H9 (cell line): ENCODE measurements around the gene PHACTR4. TPM values are rescaled to one million over a fixed set of nuclear protein-coding genes. Genes with fewer than 3 reads are reported as not detected.

Experiments used
- DNase-seq: peaks from one replicate; pipeline ENCODE4 v3.0.0-alpha.2; 2017
- H2AFZ ChIP-seq: one replicate; pipeline ENCODE4 v1.6.1; 2013; ENCODE audit warnings: mild to moderate bottlenecking, low read length, control low read depth, moderate library complexity
- H2AK5ac ChIP-seq: 2 replicates; pipeline ENCODE4 v1.6.1; 2013; ENCODE audit warnings: low read length, control low read depth, mixed read lengths; ENCODE audit not compliant: insufficient read length
- H2BK120ac ChIP-seq: one replicate; pipeline ENCODE4 v1.6.1; 2013; ENCODE audit warnings: low read depth, mild to moderate bottlenecking, low read length, control low read depth, inconsistent platforms; ENCODE audit not compliant: poor library complexity, severe bottlenecking
- H2BK12ac ChIP-seq: 2 replicates; pipeline ENCODE4 v1.6.1; 2013; ENCODE audit warnings: low read length, control low read depth, mixed read lengths, low read depth; ENCODE audit not compliant: insufficient read length
- H2BK15ac ChIP-seq: 2 replicates; pipeline ENCODE4 v1.6.1; 2013; ENCODE audit warnings: low read depth, low read length, control low read depth
- H2BK20ac ChIP-seq: one replicate; pipeline ENCODE4 v1.6.1; 2013; ENCODE audit warnings: low read depth, mild to moderate bottlenecking, low read length, control low read depth, inconsistent platforms; ENCODE audit not compliant: poor library complexity, severe bottlenecking
- H2BK5ac ChIP-seq: 2 replicates; pipeline ENCODE4 v1.6.1; 2013; ENCODE audit warnings: low read length, control low read depth, mixed read lengths; ENCODE audit not compliant: insufficient read length
- H3K14ac ChIP-seq: 2 replicates; pipeline ENCODE4 v1.6.1; 2013; ENCODE audit warnings: low read length, control low read depth; ENCODE audit not compliant: insufficient read depth
- H3K18ac ChIP-seq: 2 replicates; pipeline ENCODE4 v1.6.1; 2013; ENCODE audit warnings: low read depth, mild to moderate bottlenecking, mixed read lengths, low read length, control low read depth; ENCODE audit not compliant: insufficient read length
- H3K23ac ChIP-seq: 2 replicates; pipeline ENCODE4 v1.6.1; 2013; ENCODE audit warnings: low read length, control low read depth, mixed read lengths, low read depth; ENCODE audit not compliant: insufficient read length
- H3K23me2 ChIP-seq: 2 replicates; pipeline ENCODE4 v1.6.1; 2013; ENCODE audit warnings: low read depth, mild to moderate bottlenecking, mixed read lengths, low read length, control low read depth; ENCODE audit not compliant: insufficient read length, poor library complexity, severe bottlenecking
- H3K27ac ChIP-seq: 2 replicates; pipeline ENCODE4 v1.5.1; 2013; ENCODE audit warnings: low read length, control low read depth, mixed read lengths, low read depth; ENCODE audit not compliant: insufficient read length
- H3K27me3 ChIP-seq: 2 replicates; pipeline ENCODE4 v1.6.1; 2013; ENCODE audit warnings: low read length, control low read depth, inconsistent platforms; ENCODE audit not compliant: insufficient read depth
- H3K4ac ChIP-seq: 2 replicates; pipeline ENCODE4 v1.6.1; 2013; ENCODE audit warnings: low read depth, mild to moderate bottlenecking, control low read depth, inconsistent platforms, low read length, moderate library complexity
- H3K4me1 ChIP-seq: 2 replicates; pipeline ENCODE4 v1.6.1; 2013; ENCODE audit warnings: low read length, control low read depth, inconsistent platforms; ENCODE audit not compliant: insufficient read depth
- H3K4me2 ChIP-seq: 2 replicates; pipeline ENCODE4 v1.6.1; 2013; ENCODE audit warnings: low read length, control low read depth, mixed read lengths; ENCODE audit not compliant: insufficient read length, insufficient read depth
- H3K56ac ChIP-seq: 2 replicates; pipeline ENCODE4 v1.6.1; 2013; ENCODE audit warnings: low read depth, mild to moderate bottlenecking, mixed read lengths, low read length, control low read depth; ENCODE audit not compliant: insufficient read length
- H3K79me1 ChIP-seq: 2 replicates; pipeline ENCODE4 v1.6.1; 2013; ENCODE audit warnings: low read depth, mild to moderate bottlenecking, moderate library complexity, low read length, control low read depth, inconsistent platforms; ENCODE audit not compliant: insufficient read depth, poor library complexity, severe bottlenecking
- H3K79me2 ChIP-seq: 2 replicates; pipeline ENCODE4 v1.6.1; 2013; ENCODE audit warnings: low read length, control low read depth, inconsistent platforms; ENCODE audit not compliant: insufficient read depth
- H3K9ac ChIP-seq: 2 replicates; pipeline ENCODE4 v1.6.1; 2013; ENCODE audit warnings: low read length, control low read depth, mixed read lengths; ENCODE audit not compliant: insufficient read length; ENCODE audit errors: extremely low read depth
- H3K9me3 ChIP-seq: one replicate; pipeline ENCODE4 v1.6.1; 2013; ENCODE audit warnings: low read depth, low read length, inconsistent platforms; ENCODE audit not compliant: control insufficient read depth
- H3T11ph ChIP-seq: one replicate; pipeline ENCODE4 v1.6.1; 2013; ENCODE audit warnings: mild to moderate bottlenecking, low read length, control low read depth, inconsistent platforms
- H4K20me1 ChIP-seq: one replicate; pipeline ENCODE4 v1.6.1; 2013; ENCODE audit not compliant: control insufficient read depth, insufficient read length, insufficient read depth
- H4K5ac ChIP-seq: 2 replicates; pipeline ENCODE4 v1.6.1; 2013; ENCODE audit warnings: low read depth, mild to moderate bottlenecking, mixed read lengths, low read length, control low read depth; ENCODE audit not compliant: insufficient read length
- H4K8ac ChIP-seq: replicated peaks from 2 replicates; pipeline ENCODE4 v1.6.1; 2013; ENCODE audit warnings: low read length, control low read depth, mixed read lengths, low read depth; ENCODE audit not compliant: insufficient read length
- H4K91ac ChIP-seq: 2 replicates; pipeline ENCODE4 v1.6.1; 2013; ENCODE audit warnings: low read depth, mild to moderate bottlenecking, moderate library complexity, mixed read lengths, low read length, control low read depth; ENCODE audit not compliant: insufficient read length
- H3K27ac Mint-ChIP-seq, 3 experiments: 2 replicates in 2 of 3; 3 replicates in 1 of 3; pipeline ENCODE4 v1.8.0; 2020 to 2021; ENCODE audit warnings: mixed read lengths in 3 of 3, mild to moderate bottlenecking in 1 of 3, moderate library complexity in 1 of 3
- H3K27me3 Mint-ChIP-seq: 2 replicates; pipeline ENCODE4 v1.8.0; 2021; ENCODE audit warnings: low read depth, mild to moderate bottlenecking, moderate library complexity, mixed read lengths
- H3K36me3 Mint-ChIP-seq, 3 experiments: 2 replicates in 2 of 3; 3 replicates in 1 of 3; pipeline ENCODE4 v1.8.0; 2020 to 2021; ENCODE audit warnings: low read depth in 3 of 3, mixed read lengths in 3 of 3; ENCODE audit not compliant: insufficient read depth in 1 of 3
- H3K4me1 Mint-ChIP-seq, 2 experiments: 2 replicates each; pipeline ENCODE4 v1.8.0; 2020; ENCODE audit warnings: mixed read lengths in 2 of 2
- H3K4me3 Mint-ChIP-seq, 2 experiments: 2 replicates in 1 of 2; 3 replicates in 1 of 2; pipeline ENCODE4 v1.8.0; 2020 to 2021; ENCODE audit warnings: mild to moderate bottlenecking in 2 of 2, mixed read lengths in 2 of 2, moderate library complexity in 1 of 2
- H3K9me3 Mint-ChIP-seq, 2 experiments: 2 replicates in 1 of 2; 3 replicates in 1 of 2; pipeline ENCODE4 v1.8.0; 2020; ENCODE audit warnings: mild to moderate bottlenecking in 2 of 2, mixed read lengths in 2 of 2, moderate library complexity in 1 of 2
- CTCF ChIP-seq: fragments of 200-600 bp; sonication (generic); conservative IDR thresholded peaks from 3 replicates; pipeline ENCODE4 v1.8.0; 2021; ENCODE audit warnings: antibody characterized with exemption, mild to moderate bottlenecking
- total RNA-seq: library from RNA; stranded (reverse); gene quantifications from 2 replicates; pipeline ENCODE4 v1.2.1, GENCODE V29; 2021

The PHACTR4 gene
- total RNA-seq, 1 experiment from 2014 or later: 54.0 TPM

GRCh38 chr1:28439320-28439719, 69.8 kb downstream of the PHACTR4 start:
- Histone ChIP-seq H3K23me2 (no peaks in the 10 kb centered on the region), H4K20me1 (no peaks in the 10 kb centered on the region), H3K4me2 (no peak overlapping the region), H3K27me3 (no peaks in the 10 kb centered on the region), H2BK120ac (no peak overlapping the region), H2BK12ac (no peak overlapping the region), H3K9me3 (no peaks in the 10 kb centered on the region), H4K8ac (no peak overlapping the region), H3K56ac (no peak overlapping the region), H2BK20ac (no peak overlapping the region), H3K9ac (no peak overlapping the region), H2AFZ (no peak overlapping the region), H3K27ac (no peak overlapping the region), H3K4ac (no peak overlapping the region), H3K79me2 (no peaks in the 10 kb centered on the region), H2BK5ac (no peak overlapping the region), H3K14ac (no peak overlapping the region), H3K79me1 (no peaks in the 10 kb centered on the region), H3T11ph (no peak overlapping the region), H3K18ac (no peak overlapping the region), H2BK15ac (no peak overlapping the region), H3K23ac (no peak overlapping the region), H2AK5ac (no peak overlapping the region), H4K5ac (no peak overlapping the region), H4K91ac (no peak overlapping the region), H3K4me1 (no peaks in the 10 kb centered on the region; the same call in 1 of the 2 replicates)
- TF ChIP-seq CTCF: no peak
- DNase-seq: no peak
- H3K4me1 Mint-ChIP-seq: peaks cover 10 to 12% of the 10 kb centered on the region in 2 experiments
- no peaks in the 10 kb centered on the region; a peak in 2 of 5 replicates for H3K9me3 Mint-ChIP-seq
- H3K27me3 Mint-ChIP-seq: no peaks in the 10 kb centered on the region
- H3K4me3 Mint-ChIP-seq: no peak overlapping the region
- H3K27ac Mint-ChIP-seq: no peak overlapping the region; a peak in 1 of 7 replicates
- peaks cover 5 to 21% (median 8%) of the 10 kb centered on the region in 3 experiments for H3K36me3 Mint-ChIP-seq
